ENCODE measurements around the gene CD44. TPM values are rescaled to one million over a fixed set of nuclear protein-coding genes. Genes with fewer than 3 reads are reported as not detected.

Gene CD44
- total and polyA plus RNA-seq, 2 experiments from 2014 or later: 8.5 to 41.3 TPM

DNA sequence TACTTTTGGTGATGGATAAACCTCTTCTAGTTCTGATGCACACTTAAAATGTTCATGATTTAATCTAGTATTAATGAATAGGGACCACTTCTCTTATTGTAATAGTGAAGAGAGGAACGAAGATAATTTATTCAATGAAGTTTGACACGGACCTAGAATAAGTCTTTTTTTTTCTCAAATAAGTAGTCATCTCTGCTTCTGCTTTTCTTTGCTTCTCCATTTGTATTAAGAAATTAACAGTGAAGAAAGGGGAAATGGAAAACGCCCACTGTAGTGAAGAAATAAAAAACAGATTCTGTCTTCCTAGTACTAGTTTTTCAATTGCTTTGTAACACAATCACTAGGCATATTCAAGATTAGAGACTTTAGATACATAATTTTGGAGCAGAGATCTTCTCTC, 73.0 kb downstream of the CD44 start:
- no peak overlapping the region for H3K27ac ChIP-seq
- H3K27me3 ChIP-seq: no peaks in the 10 kb centered on the region
- no peak overlapping the region for H3K4me3 ChIP-seq
- no peaks in the 10 kb centered on the region for H3K9me3 ChIP-seq (ENCODE audit: low read depth)
- TF ChIP-seq, protein P1, sequence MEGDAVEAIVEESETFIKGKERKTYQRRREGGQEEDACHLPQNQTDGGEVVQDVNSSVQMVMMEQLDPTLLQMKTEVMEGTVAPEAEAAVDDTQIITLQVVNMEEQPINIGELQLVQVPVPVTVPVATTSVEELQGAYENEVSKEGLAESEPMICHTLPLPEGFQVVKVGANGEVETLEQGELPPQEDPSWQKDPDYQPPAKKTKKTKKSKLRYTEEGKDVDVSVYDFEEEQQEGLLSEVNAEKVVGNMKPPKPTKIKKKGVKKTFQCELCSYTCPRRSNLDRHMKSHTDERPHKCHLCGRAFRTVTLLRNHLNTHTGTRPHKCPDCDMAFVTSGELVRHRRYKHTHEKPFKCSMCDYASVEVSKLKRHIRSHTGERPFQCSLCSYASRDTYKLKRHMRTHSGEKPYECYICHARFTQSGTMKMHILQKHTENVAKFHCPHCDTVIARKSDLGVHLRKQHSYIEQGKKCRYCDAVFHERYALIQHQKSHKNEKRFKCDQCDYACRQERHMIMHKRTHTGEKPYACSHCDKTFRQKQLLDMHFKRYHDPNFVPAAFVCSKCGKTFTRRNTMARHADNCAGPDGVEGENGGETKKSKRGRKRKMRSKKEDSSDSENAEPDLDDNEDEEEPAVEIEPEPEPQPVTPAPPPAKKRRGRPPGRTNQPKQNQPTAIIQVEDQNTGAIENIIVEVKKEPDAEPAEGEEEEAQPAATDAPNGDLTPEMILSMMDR (IDR thresholded peaks at IDR 0.05; ENCODE audit: low read depth, low read length): no peak
- no peaks in the 10 kb centered on the region for H3K4me1 ChIP-seq (ENCODE audit: low read depth)
- no peak for DNase-seq (ENCODE audit: low read depth in 1 of 2, low spot score in 1 of 2)
- no peaks in the 10 kb centered on the region for H3K36me3 ChIP-seq

DNA sequence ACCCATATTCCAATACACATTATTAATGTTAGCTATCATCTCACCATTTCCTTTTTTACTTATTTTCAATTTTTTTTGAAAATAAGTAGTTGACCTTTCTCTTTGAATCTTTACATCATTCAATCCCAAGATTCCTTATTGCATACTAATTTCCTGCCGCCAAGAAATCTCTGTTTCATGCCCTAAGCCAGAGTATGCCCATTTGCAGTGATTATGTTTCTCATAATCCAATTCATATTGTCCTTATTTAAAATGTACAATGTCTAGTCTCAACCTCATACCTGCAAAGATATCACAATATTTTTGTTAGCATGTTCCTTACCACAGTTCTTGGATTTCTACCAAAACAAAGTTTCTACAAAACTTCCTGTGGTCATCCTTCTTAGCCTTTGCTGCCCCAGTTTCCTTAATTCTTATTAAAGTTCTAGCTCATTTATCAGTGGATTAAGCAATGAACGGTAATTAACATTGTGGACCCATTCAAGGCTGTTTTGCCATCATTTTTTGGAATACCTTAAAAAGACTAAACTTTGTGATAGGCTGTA, 75.3 kb downstream of the CD44 start:
- no peak overlapping the region for H3K27ac ChIP-seq
- TF ChIP-seq, protein P1 (IDR thresholded peaks at IDR 0.05; ENCODE audit: low read depth, low read length): no peak

DNA sequence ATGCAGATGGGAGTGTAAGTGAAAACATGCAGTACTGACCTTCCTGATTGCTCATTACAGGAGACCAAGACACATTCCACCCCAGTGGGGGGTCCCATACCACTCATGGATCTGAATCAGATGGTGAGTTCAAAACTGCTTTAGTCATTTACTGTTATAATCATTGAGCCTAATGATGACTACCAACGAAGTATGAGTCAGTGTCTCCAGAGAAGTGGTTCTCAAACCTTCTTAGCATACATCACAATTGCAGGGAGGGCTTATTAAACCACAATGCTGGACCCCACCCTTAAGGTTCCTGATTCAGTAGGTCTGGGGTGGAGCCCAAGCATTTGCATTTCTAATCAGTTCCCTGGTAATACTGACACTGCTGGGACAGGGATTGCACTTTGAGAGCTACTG, 75.8 kb downstream of the CD44 start:
- H3K4me1 ChIP-seq (ENCODE audit: low read depth): no peaks in the 10 kb centered on the region
- H3K36me3 ChIP-seq: no peaks in the 10 kb centered on the region
- TF ChIP-seq, protein P1 (IDR thresholded peaks at IDR 0.05; ENCODE audit: low read depth, low read length): no peak
- no peak overlapping the region for H3K27ac ChIP-seq
- no peaks in the 10 kb centered on the region for H3K27me3 ChIP-seq
- DNase-seq (ENCODE audit: low read depth in 1 of 2, low spot score in 1 of 2): peak in 1 of 2 donors; percentile 86
- H3K4me3 ChIP-seq: no peak overlapping the region
- H3K9me3 ChIP-seq (ENCODE audit: low read depth): no peaks in the 10 kb centered on the region

More for the DNA sequence above, 75.3 kb downstream of the CD44 start:
- H3K4me3 ChIP-seq: no peak overlapping the region
- DNase-seq (ENCODE audit: low read depth in 1 of 2, low spot score in 1 of 2): no peak
- H3K36me3 ChIP-seq: no peaks in the 10 kb centered on the region
- H3K27me3 ChIP-seq: no peaks in the 10 kb centered on the region
- H3K9me3 ChIP-seq (ENCODE audit: low read depth): no peaks in the 10 kb centered on the region
- no peaks in the 10 kb centered on the region for H3K4me1 ChIP-seq (ENCODE audit: low read depth)

DNA sequence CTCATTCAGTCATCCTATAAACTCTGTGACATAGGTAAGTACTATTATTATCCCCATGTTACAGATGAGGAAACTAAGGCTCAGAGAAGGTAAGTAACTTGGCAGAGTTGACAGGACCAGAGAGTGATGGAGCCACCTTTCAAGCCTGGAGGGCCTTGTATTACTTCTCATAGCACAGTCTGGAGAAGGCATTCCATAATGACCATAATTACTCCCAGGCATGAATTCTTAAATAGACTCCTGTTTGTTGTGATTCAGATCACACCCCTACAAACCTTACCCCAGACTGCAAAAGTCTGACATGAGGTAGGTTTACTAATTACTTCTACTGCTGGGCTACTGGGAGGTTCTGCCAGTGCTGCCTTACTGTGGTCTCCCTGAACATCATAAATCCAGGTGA, 77.0 kb downstream of the CD44 start:
- Histone ChIP-seq H3K4me3 (no peak overlapping the region), H3K4me1 (ENCODE audit: low read depth) (no peaks in the 10 kb centered on the region), H3K27me3 (no peaks in the 10 kb centered on the region), H3K27ac (no peak overlapping the region), H3K9me3 (ENCODE audit: low read depth) (no peaks in the 10 kb centered on the region), H3K36me3 (no peaks in the 10 kb centered on the region)
- DNase-seq (ENCODE audit: low read depth in 1 of 2, low spot score in 1 of 2): no peak
- TF ChIP-seq, protein P1 (IDR thresholded peaks at IDR 0.05; ENCODE audit: low read depth, low read length): no peak

DNA sequence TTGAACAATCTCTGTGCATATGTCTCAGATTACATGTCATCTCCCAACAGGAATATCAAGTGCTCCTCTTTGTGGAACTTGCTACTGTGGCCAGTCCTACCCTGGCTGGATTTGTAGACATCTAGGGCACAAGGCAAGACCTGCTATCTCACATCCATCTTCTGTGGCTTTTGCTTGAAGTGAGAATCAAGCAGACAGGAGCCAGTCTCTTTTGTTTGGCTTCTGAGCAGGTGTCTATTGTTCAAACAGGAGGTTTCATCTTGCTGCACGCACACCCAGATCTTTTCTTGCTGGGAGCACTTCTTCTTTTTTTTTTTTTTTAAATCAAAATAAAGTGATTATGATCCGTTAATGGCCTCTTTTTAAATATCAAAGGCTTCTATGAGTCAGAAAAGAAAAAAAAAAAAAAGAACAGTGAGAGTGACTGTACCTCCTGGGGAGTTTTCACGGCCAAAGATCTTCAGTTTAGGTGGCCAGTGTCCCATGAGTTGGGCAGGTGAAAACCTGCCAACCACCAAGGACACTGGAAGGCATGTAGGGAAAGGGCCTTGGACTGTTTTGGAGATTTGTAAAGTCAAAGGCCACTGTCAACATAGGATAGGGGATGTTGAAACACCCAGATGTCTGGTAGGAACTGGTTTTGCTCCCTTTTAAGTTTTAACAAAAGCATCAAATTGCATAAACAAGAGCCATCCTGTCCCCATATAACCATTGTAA, 78.1 kb downstream of the CD44 start:
- DNase-seq (ENCODE audit: low read depth in 1 of 2, low spot score in 1 of 2): no peak
- H3K4me1 ChIP-seq (ENCODE audit: low read depth): no peaks in the 10 kb centered on the region
- H3K9me3 ChIP-seq (ENCODE audit: low read depth): no peaks in the 10 kb centered on the region
- no peaks in the 10 kb centered on the region for H3K27me3 ChIP-seq
- no peaks in the 10 kb centered on the region for H3K36me3 ChIP-seq
- TF ChIP-seq, protein P1 (IDR thresholded peaks at IDR 0.05; ENCODE audit: low read depth, low read length): no peak
- no peak overlapping the region for H3K27ac ChIP-seq
- H3K4me3 ChIP-seq: no peak overlapping the region

Data from cardiac muscle cell (in vitro differentiated cells and primary cell).